ENCODE data around the gene GEMIN7. TPM values are rescaled to one million over a fixed set of nuclear protein-coding genes. Genes with fewer than 3 reads are reported as not detected.

Gene GEMIN7
- total RNA-seq, 4 donors from 2014 or later: 8.8 to 30.3 (median 21.8) TPM

- TF ChIP-seq EP300 (IDR thresholded peaks at IDR 0.05) (no peak), POLR2A (IDR thresholded peaks at IDR 0.05) (no peak)
- TF ChIP-seq, protein P1, sequence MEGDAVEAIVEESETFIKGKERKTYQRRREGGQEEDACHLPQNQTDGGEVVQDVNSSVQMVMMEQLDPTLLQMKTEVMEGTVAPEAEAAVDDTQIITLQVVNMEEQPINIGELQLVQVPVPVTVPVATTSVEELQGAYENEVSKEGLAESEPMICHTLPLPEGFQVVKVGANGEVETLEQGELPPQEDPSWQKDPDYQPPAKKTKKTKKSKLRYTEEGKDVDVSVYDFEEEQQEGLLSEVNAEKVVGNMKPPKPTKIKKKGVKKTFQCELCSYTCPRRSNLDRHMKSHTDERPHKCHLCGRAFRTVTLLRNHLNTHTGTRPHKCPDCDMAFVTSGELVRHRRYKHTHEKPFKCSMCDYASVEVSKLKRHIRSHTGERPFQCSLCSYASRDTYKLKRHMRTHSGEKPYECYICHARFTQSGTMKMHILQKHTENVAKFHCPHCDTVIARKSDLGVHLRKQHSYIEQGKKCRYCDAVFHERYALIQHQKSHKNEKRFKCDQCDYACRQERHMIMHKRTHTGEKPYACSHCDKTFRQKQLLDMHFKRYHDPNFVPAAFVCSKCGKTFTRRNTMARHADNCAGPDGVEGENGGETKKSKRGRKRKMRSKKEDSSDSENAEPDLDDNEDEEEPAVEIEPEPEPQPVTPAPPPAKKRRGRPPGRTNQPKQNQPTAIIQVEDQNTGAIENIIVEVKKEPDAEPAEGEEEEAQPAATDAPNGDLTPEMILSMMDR (IDR thresholded peaks at IDR 0.05): no peak
- DNase-seq (ENCODE audit: low spot score in 2 of 2): no peak
- WGBS, 2 donors: 93 to 96% methylated on average over 72 to 83 of the region's 85 CpGs
- H3K36me3 ChIP-seq: peaks cover 8 to 98% (median 63%) of the 10 kb centered on the region in 3 donors
- H3K4me3 ChIP-seq: no peak overlapping the region
- no peaks in the 10 kb centered on the region for H3K27me3 ChIP-seq
- peaks cover 0 to 5% (median 0%) of the 10 kb centered on the region in 4 donors for H3K4me1 ChIP-seq
- H3K9me3 ChIP-seq: no peaks in the 10 kb centered on the region
- H3K27ac ChIP-seq: no peak overlapping the region
Observed at GRCh38 chr19:45063851-45064801, 14.9 kb upstream of the GEMIN7 start.

DNA sequence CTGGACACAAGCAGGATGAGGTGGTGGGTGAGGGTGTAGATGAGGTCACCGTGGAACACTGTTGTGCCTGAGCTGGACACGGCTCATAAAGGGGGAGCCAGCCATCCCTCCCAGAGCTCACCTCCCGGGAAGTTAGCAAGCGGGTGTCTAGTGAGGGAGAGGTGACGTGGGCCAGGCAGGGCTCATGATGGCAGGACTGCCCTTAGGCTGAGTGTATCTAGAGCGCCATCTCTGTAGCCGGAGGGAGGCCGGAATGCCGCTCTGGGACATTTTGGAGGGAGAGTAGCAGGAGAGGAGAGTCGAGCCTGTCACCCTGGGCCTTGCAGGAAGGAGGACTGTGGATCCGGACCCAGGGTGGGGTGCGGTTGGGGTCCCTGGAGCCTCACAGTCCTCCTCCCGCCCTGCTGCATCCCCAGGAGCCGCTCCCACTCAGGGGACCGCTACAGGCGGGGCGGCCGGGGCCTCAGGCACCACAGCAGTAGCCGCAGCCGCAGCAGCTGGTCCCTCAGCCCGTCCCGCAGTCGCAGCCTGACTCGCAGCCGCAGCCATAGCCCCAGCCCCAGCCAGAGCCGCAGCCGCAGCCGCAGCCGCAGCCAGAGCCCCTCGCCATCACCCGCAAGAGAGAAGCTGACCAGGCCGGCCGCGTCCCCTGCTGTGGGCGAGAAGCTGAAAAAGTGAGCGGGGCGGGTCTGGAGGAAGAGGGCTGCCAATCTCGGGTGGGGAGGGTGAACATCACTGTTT is 12.0 kb upstream of the GEMIN7 start:
- no peaks in the 10 kb centered on the region for H3K4me1 ChIP-seq
- no peak for TF ChIP-seq EP300 (IDR thresholded peaks at IDR 0.05)
- TF ChIP-seq POLR2A (IDR thresholded peaks at IDR 0.05): no peak
- TF ChIP-seq, protein P1 (IDR thresholded peaks at IDR 0.05): no peak
- no peak overlapping the region for H3K4me3 ChIP-seq
- no peaks in the 10 kb centered on the region for H3K9me3 ChIP-seq
- no peaks in the 10 kb centered on the region for H3K27me3 ChIP-seq
- WGBS, 2 donors: 92 to 93% methylated on average over 31 to 37 of the region's 38 CpGs
- H3K36me3 ChIP-seq: peaks cover 2 to 98% (median 41%) of the 10 kb centered on the region in 3 donors
- H3K27ac ChIP-seq: no peak overlapping the region
- DNase-seq (ENCODE audit: low spot score in 2 of 2): no peak

DNA sequence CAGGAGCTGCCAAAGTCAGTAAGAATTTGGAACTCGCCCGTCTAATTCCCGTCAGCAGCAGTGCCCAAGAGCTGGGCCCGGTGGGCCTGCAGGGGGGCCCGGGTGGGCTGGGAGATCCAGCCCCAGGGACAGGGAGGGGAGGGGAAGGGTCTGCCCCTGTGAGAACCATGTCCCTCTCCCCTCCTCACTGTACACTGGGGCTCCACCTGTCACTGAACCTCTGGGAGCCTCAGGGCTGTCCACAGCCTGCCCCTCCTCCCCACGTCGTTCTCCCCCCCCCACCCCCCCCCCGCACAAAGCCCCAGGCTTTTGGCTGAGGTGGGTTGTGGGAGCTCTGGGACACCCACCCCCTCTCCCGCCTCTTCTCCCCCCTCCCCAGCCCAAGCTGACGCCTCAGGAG is 11.0 kb upstream of the GEMIN7 start:
- peaks cover 2 to 93% (median 40%) of the 10 kb centered on the region in 3 donors for H3K36me3 ChIP-seq

GRCh38 chr19:45069056-45069455 is 10.0 kb upstream of the GEMIN7 start:
- no peak overlapping the region for H3K27ac ChIP-seq
- peaks cover 2 to 85% (median 34%) of the 10 kb centered on the region in 3 donors for H3K36me3 ChIP-seq
- H3K27me3 ChIP-seq: no peaks in the 10 kb centered on the region
- TF ChIP-seq POLR2A (IDR thresholded peaks at IDR 0.05) (no peak), EP300 (IDR thresholded peaks at IDR 0.05) (no peak)
- TF ChIP-seq, protein P1 (IDR thresholded peaks at IDR 0.05): no peak
- no peaks in the 10 kb centered on the region for H3K4me1 ChIP-seq
- no peak overlapping the region for H3K4me3 ChIP-seq
- no peaks in the 10 kb centered on the region for H3K9me3 ChIP-seq
- no peak for DNase-seq (ENCODE audit: low spot score in 2 of 2)
- 59 to 67% methylated on average over 13 of the region's 13 CpGs for WGBS, 2 donors

More for the DNA sequence above, 11.0 kb upstream of the GEMIN7 start:
- Histone ChIP-seq H3K4me3 (no peak overlapping the region), H3K27ac (no peak overlapping the region), H3K9me3 (no peaks in the 10 kb centered on the region), H3K4me1 (no peaks in the 10 kb centered on the region), H3K27me3 (no peaks in the 10 kb centered on the region)
- no peak for DNase-seq (ENCODE audit: low spot score in 2 of 2)
- 84 to 87% methylated on average over 4 to 9 of the region's 10 CpGs for WGBS, 2 donors
- TF ChIP-seq EP300 (IDR thresholded peaks at IDR 0.05): no peak
- TF ChIP-seq, protein P1 (IDR thresholded peaks at IDR 0.05): no peak
- TF ChIP-seq POLR2A (IDR thresholded peaks at IDR 0.05): no peak
